Ovary (tissue), 3 donors: ENCODE measurements around the gene GUCA1A.

Experiments used
- CTCF ChIP-seq, 3 donors: fragments of 450-650 bp in 2 of 3; fragments of 200-600 bp in 1 of 3; IDR thresholded peaks; one replicate each; pipeline versions ENCODE4 v1.5.1 to v1.8.0; 2016 to 2022; ENCODE audit warnings: antibody characterized with exemption in 3 of 3, mild to moderate bottlenecking in 1 of 3
- POLR2A ChIP-seq: fragments of 450-650 bp; IDR thresholded peaks from one replicate; pipeline ENCODE4 v1.6.1; 2017; ENCODE audit warnings: antibody characterized with exemption, mild to moderate bottlenecking, moderate library complexity
- donor health status: DM: no; HTN: no; CAD: no.

DNA sequence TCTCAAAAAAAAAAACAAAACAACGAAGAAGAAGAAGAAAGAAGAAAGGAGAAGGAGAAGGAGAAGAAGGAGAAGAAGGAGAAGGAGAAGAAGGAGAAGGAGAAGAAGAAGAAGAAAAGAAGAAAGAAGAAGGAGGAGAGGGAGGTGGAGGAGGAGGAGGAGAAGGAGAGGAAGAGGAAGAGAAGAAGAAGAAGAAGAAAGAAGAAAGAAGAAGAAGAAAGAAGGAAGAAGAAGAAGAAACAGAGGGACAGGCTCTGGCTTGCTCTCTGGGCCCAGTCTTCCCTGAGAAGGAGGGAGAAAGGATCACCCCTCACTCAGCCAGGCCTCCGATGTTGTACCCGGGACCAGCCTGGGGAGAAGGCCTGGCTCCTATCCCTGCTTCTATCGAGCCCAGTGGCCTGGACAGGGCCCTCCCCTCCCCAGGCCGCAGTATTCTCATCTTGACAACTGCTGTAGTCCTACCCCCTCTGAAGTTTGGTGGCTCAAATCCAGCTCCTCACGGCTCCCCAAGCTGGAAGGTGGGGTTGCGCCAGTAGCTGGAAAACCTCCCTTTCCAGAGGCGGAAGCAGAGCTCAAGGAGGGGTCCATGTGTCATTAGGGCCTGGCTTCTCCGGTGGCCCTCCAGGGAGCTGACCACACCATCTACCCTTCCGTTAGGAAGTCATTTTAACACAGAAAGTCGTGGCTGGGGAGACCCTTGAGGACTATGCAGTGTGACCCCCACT lies 49.6 kb upstream of the GUCA1A start:
- TF ChIP-seq CTCF (IDR thresholded peaks at IDR 0.05) = no peak
- TF ChIP-seq POLR2A = no peak
